Measurements from ENCODE around the gene LIMS2. TPM values are rescaled to one million over a fixed set of nuclear protein-coding genes. Genes with fewer than 3 reads are reported as not detected.

The LIMS2 gene
- total RNA-seq, 1 donor, result 28.9 TPM

DNA sequence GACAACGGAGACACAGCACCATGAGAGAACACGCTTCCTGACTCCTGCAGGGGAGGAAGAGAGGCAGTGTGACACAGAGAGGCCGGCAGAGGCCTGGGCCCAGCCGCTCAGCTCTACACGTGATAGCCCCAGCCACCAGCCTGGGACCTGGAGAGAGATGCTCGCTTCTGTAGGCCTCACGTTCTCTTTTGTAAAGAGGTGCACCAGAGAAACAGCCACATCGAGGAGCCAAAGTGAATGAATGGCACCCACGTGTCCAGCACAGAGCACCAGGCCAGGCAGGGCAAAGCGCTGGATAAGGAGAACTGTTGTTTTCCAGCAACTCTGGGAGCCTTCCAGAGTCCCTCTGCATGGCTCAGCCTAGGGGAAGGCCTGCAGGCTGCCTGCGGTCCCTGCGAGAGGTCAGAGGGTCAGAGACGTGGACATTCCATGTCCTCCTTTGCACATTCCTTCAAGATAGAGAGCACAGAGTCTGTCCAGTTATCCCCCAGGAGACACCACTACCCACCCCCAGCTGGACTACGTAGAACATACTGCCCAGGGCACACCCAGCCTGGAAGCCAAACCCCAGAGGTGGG is 14.2 kb downstream of the LIMS2 start:
- H3K4me3 ChIP-seq (ENCODE audit: low read depth, low read length), result no peak overlapping the region
- DNase-seq (ENCODE audit: low read depth), result peak; percentile 87
- TF ChIP-seq, protein P1, sequence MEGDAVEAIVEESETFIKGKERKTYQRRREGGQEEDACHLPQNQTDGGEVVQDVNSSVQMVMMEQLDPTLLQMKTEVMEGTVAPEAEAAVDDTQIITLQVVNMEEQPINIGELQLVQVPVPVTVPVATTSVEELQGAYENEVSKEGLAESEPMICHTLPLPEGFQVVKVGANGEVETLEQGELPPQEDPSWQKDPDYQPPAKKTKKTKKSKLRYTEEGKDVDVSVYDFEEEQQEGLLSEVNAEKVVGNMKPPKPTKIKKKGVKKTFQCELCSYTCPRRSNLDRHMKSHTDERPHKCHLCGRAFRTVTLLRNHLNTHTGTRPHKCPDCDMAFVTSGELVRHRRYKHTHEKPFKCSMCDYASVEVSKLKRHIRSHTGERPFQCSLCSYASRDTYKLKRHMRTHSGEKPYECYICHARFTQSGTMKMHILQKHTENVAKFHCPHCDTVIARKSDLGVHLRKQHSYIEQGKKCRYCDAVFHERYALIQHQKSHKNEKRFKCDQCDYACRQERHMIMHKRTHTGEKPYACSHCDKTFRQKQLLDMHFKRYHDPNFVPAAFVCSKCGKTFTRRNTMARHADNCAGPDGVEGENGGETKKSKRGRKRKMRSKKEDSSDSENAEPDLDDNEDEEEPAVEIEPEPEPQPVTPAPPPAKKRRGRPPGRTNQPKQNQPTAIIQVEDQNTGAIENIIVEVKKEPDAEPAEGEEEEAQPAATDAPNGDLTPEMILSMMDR (IDR thresholded peaks at IDR 0.05; ENCODE audit: insufficient read depth, low read depth, low read length), result no peak

DNA sequence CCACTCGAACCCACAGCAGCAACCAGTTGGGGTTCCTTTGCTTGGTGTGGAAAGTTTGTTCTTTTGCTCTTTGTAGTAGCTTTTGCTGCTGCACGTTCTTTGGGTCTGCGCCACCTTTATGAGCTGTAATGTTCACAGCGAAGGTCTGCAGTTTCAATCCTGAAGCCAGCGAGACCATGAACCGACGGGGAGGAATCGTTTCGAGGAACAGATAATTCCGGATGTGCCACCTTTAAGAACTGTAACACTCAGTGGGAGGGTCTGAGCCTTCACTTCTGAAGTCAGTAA is 15.1 kb downstream of the LIMS2 start:
- no peak overlapping the region for H3K4me3 ChIP-seq (ENCODE audit: low read depth, low read length)
- TF ChIP-seq, protein P1 (IDR thresholded peaks at IDR 0.05; ENCODE audit: insufficient read depth, low read depth, low read length), result no peak
- DNase-seq (ENCODE audit: low read depth), result no peak

DNA sequence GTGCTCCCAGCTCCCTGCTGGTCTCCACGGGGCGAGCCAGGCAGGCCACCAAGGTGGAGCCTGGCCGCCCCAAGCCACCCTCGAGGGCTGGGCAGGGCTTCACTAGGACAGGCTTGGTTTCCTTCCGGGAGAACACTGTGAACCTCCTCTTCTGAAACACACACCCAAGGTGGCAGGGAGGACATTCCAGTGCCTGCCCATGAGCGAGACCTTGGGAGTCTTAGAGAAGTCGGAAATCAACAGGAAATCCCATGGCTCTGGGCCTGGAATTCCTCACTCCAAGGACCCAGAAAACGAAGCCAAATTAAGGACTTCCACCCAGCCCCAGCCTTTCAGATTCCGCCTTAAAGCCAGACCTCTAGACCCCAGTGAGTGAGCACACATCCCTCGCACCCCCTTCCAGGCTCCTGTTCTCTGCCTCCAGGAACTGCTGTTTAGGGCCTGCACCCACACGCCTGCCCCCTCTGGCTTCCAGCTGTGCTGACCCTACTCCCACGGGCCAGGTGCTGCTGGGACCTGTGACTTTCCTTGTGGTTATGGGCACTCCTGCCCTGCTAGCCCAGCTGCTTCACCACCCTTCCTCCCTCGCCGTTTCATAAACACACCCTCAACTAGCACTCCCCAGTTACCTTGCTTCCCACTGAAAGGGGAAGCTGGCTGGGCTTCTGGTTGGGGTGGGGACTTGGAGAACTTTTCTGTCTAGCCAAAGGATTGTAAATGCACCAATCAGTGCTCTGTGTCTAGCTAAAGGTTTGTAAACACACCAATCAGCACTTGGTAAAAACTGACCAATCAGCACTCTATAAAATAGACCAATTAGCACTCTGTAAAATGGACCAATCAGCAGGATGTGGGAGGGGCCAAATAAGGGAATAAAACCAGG is 15.7 kb downstream of the LIMS2 start:
- no peak overlapping the region for H3K4me3 ChIP-seq (ENCODE audit: low read depth, low read length)
- no peak for DNase-seq (ENCODE audit: low read depth)
- TF ChIP-seq, protein P1 (IDR thresholded peaks at IDR 0.05; ENCODE audit: insufficient read depth, low read depth, low read length), result no peak

DNA sequence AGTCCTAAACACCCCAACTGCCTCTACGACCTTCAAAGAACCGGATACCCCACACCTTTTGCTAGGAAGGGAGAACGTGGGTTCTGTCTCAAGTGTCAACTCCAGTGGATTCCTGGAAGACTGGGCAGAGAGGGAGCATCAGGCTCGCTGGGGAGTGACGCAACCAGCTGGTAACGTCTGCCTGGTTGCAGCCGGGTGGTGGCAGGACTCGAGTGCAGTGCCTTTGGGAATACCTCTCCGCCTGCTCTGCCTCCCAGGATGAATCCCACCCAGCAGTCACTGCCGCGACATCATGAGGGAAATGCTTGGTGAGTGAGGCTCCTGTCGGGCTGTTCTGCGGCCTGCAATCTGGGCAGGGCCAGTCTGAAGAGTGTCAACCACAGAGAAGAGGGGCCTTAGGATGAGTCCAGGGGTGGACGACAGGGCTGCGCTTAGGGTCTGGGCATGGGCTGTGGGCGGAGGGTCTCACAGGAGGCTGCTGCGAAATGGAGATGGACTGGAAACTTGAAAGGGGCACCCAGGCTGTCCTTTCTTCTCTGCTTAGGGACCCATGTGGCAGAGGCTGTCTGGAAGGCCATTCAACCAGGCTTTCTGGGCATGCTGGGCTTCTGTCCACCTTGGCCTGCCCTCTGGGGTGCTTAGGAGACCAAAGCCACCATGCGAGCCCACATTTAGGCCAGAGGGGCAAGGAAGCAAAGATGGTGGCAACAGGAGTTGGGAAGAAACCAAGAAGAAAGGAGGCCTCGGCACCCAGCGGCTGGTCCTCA is 16.5 kb downstream of the LIMS2 start:
- peak; percentile 25 for DNase-seq (ENCODE audit: low read depth)
- TF ChIP-seq, protein P1 (IDR thresholded peaks at IDR 0.05; ENCODE audit: insufficient read depth, low read depth, low read length), result no peak
- no peak overlapping the region for H3K4me3 ChIP-seq (ENCODE audit: low read depth, low read length)

DNA sequence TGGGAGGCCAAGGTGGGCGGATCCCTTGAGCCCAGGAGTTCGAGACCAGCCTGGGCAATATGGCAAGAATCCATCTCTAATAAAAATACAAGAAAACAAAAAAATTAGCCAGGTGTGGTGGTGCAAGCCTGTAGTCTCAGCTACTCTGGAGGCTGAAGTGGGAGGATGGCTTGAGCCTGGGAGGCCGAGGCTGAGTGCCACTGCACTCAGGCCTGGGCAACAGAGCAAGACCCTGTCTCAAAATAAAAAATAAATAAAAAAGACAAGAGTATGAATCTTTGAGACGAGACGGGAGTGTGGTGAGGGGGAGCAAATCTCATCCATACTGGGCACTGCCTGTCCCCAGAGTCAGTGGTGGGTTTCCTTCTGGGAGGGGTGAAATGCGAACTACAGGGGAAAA is 17.2 kb downstream of the LIMS2 start:
- TF ChIP-seq, protein P1 (IDR thresholded peaks at IDR 0.05; ENCODE audit: insufficient read depth, low read depth, low read length), result no peak
- no peak for DNase-seq (ENCODE audit: low read depth)
- H3K4me3 ChIP-seq (ENCODE audit: low read depth, low read length), result no peak overlapping the region

DNA sequence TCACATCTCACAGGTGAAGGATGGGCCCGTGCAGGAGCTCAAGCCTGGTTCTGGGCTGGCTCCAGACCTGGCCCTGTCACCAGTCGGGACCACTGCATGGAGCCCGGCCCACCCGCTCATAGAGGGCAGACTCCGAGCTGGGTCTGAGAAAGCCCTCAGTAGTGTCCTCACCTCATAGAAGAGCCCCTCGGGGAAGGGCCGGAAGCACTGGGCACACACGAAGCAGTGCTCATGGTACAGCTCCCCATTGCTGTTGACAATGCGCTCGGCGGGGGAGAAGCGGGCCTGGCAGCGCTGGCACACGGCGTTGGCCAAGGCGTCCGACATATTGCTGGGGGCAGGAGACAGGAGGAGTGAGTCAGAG is 18.1 kb downstream of the LIMS2 start:
- no peak for DNase-seq (ENCODE audit: low read depth)
- TF ChIP-seq, protein P1 (IDR thresholded peaks at IDR 0.05; ENCODE audit: insufficient read depth, low read depth, low read length), result no peak
- H3K4me3 ChIP-seq (ENCODE audit: low read depth, low read length), result no peak overlapping the region

All from fibroblast of villous mesenchyme (primary cell).